Prostate gland (tissue), 2 donors: ENCODE measurements around the gene PDE7B. TPM values are rescaled to one million over a fixed set of nuclear protein-coding genes. Genes with fewer than 3 reads are reported as not detected.

Experiments
- DNase-seq: peaks from one replicate; pipeline ENCODE4 v3.0.0-alpha.2; 2019; ENCODE audit warnings: low spot score
- H3K27ac ChIP-seq, 2 donors: fragments of 200-600 bp; sonication (generic); 2 replicates each; pipeline ENCODE4 v1.5.1; 2017 to 2019
- H3K27me3 ChIP-seq: fragments of 200-600 bp; sonication (generic); replicated peaks from 2 replicates; pipeline ENCODE4 v1.5.1; 2019; ENCODE audit not compliant: insufficient read depth
- H3K36me3 ChIP-seq, 2 donors: fragments of 200-600 bp; sonication (generic); 1 replicate in 1 of 2; 2 replicates in 1 of 2; pipeline versions ENCODE4 v1.5.1 to v1.8.1; 2017 to 2019
- H3K4me1 ChIP-seq: fragments of 200-600 bp; sonication (generic); replicated peaks from 2 replicates; pipeline ENCODE4 v1.5.1; 2019
- H3K4me3 ChIP-seq, 2 donors: fragments of 200-600 bp; sonication (generic); 2 replicates each; pipeline ENCODE4 v1.5.1; 2017 to 2019
- H3K9me3 ChIP-seq: fragments of 200-600 bp; sonication (generic); 2 replicates; pipeline ENCODE4 v1.5.1; 2017
- POLR2A ChIP-seq: fragments of 450-650 bp; IDR thresholded peaks from one replicate; pipeline ENCODE4 v1.6.1; 2016; ENCODE audit warnings: antibody characterized with exemption, mild to moderate bottlenecking
- POLR2AphosphoS5 ChIP-seq: sonication (generic); formaldehyde crosslinking; IDR thresholded peaks from one replicate; pipeline ENCODE4 v1.6.1; 2017; ENCODE audit warnings: antibody characterized with exemption
- WGBS: methylation state at CpG from one replicate; pipeline ENCODE4 v1.1.5; 2018; 5-methylcytosine and 5-hydroxymethylcytosine counted together
- intact Hi-C: fragments of 100-400 bp; cut with DNase I; formaldehyde crosslinking; loops from one replicate; pipeline ENCODE4 v1.14.2; 2022
- total RNA-seq, 2 donors: library from RNA; depleted of rRNA; stranded (reverse); fragments of >200 nt; gene quantifications; one replicate each; pipeline ENCODE4 v1.1.0, GENCODE V29; 2016
- TF ChIP-seq, protein P1 (sequence below), 4 experiments: fragments of 200-600 bp in 2 of 4; fragments of 450-650 bp in 2 of 4; sonication (generic) in 2 of 4; IDR thresholded peaks; 1 replicate in 3 of 4; 2 replicates in 1 of 4; pipeline ENCODE4 v1.5.1; 2016 to 2019; ENCODE audit warnings: antibody characterized with exemption in 4 of 4, mild to moderate bottlenecking in 2 of 4, moderate library complexity in 2 of 4

PDE7B gene
- total RNA-seq, 2 donors from 2014 or later = 4.7 to 6.3 TPM

GRCh38 chr6:136236466-136237293 is 385.2 kb downstream of the PDE7B start:
- Histone ChIP-seq H3K4me3 (no peak overlapping the region), H3K27ac (no peak overlapping the region), H3K9me3 (no peaks in the 10 kb centered on the region), H3K27me3 (no peaks in the 10 kb centered on the region), H3K36me3 (no peaks in the 10 kb centered on the region), H3K4me1 (no peaks in the 10 kb centered on the region)
- intact Hi-C loops = no loop called here
- WGBS = 83% methylated on average over 9 of the region's 9 CpGs
- no peak for DNase-seq
- TF ChIP-seq POLR2AphosphoS5 (no peak), POLR2A (no peak)
- TF ChIP-seq, protein P1, sequence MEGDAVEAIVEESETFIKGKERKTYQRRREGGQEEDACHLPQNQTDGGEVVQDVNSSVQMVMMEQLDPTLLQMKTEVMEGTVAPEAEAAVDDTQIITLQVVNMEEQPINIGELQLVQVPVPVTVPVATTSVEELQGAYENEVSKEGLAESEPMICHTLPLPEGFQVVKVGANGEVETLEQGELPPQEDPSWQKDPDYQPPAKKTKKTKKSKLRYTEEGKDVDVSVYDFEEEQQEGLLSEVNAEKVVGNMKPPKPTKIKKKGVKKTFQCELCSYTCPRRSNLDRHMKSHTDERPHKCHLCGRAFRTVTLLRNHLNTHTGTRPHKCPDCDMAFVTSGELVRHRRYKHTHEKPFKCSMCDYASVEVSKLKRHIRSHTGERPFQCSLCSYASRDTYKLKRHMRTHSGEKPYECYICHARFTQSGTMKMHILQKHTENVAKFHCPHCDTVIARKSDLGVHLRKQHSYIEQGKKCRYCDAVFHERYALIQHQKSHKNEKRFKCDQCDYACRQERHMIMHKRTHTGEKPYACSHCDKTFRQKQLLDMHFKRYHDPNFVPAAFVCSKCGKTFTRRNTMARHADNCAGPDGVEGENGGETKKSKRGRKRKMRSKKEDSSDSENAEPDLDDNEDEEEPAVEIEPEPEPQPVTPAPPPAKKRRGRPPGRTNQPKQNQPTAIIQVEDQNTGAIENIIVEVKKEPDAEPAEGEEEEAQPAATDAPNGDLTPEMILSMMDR (IDR thresholded peaks at IDR 0.05) = no peak

GRCh38 chr6:136244061-136244616 is 392.6 kb downstream of the PDE7B start:
- Histone ChIP-seq H3K4me3 (no peak overlapping the region), H3K36me3 (no peaks in the 10 kb centered on the region), H3K4me1 (no peaks in the 10 kb centered on the region), H3K27me3 (no peaks in the 10 kb centered on the region), H3K9me3 (no peaks in the 10 kb centered on the region), H3K27ac (no peak overlapping the region)
- DNase-seq = no peak
- intact Hi-C loops = loop anchor here (10.0 kb wide), 1 partner anchor 71 kb away; no protein-coding TSS in a partner anchor
- TF ChIP-seq, protein P1 (IDR thresholded peaks at IDR 0.05) = no peak
- TF ChIP-seq POLR2A = no peak
- TF ChIP-seq POLR2AphosphoS5 = no peak
- 89% methylated on average over 5 of the region's 5 CpGs for WGBS
